PC-9 (cell line): ENCODE results near the gene FOXP2. TPM values are rescaled to one million over a fixed set of nuclear protein-coding genes. Genes with fewer than 3 reads are reported as not detected.

ENCODE experiments used
- BruUV-seq: library from RNA; stranded (reverse); fragments of 400-500 nt; replicated peaks from 2 replicates; lab custom pipeline; 2021; lab: Mats Ljungman, UMichigan
- CTCF ChIA-PET: fragments of 300-600 bp; sonication (Branson Sonifier 250); formaldehyde crosslinking; loops from one replicate; lab custom pipeline; 2022; ENCODE audit warnings: antibody characterized with exemption; lab: Charles Lee
- POLR2A ChIA-PET: fragments of 300-600 bp; sonication (Branson Sonifier 250); formaldehyde crosslinking; loops from one replicate; lab custom pipeline; 2022; ENCODE audit warnings: antibody characterized with exemption; ENCODE audit not compliant: unreplicated experiment; lab: Charles Lee
- DNase-seq, 2 experiments: peaks; one replicate each; pipeline versions ENCODE4 v3.0.0 to v3.0.0-alpha.2; 2015 to 2022; ENCODE audit warnings: mixed read lengths in 1 of 2
- H2AFZ ChIP-seq: fragments of 200-600 bp; sonication (generic); 2 replicates; pipeline ENCODE4 v1.8.1; 2017; ENCODE audit warnings: antibody characterized with exemption
- H3F3A ChIP-seq: fragments of 200-600 bp; sonication (generic); 2 replicates; pipeline ENCODE4 v1.8.1; 2017; ENCODE audit warnings: antibody characterized with exemption, mild to moderate bottlenecking, low read depth; ENCODE audit not compliant: insufficient read depth
- H3K27ac ChIP-seq: fragments of 200-600 bp; sonication (generic); 2 replicates; pipeline ENCODE4 v1.6.1; 2016; ENCODE audit warnings: mixed run types
- H3K27me3 ChIP-seq: fragments of 200-600 bp; sonication (generic); 2 replicates; pipeline ENCODE4 v1.6.1; 2016; ENCODE audit warnings: low read depth, mixed run types; ENCODE audit not compliant: insufficient read depth
- H3K36me3 ChIP-seq: fragments of 200-600 bp; sonication (generic); 2 replicates; pipeline ENCODE4 v1.6.1; 2016; ENCODE audit warnings: low read depth, mixed run types
- H3K4me1 ChIP-seq: fragments of 200-600 bp; sonication (generic); replicated peaks from 2 replicates; pipeline ENCODE4 v1.6.1; 2016; ENCODE audit warnings: mixed run types; ENCODE audit not compliant: insufficient read depth
- H3K4me2 ChIP-seq: fragments of 200-600 bp; sonication (generic); 2 replicates; pipeline ENCODE4 v1.6.1; 2017; ENCODE audit warnings: mixed run types
- H3K4me3 ChIP-seq: fragments of 200-600 bp; sonication (generic); 2 replicates; pipeline ENCODE4 v1.6.1; 2016; ENCODE audit warnings: mixed run types
- H3K79me2 ChIP-seq: fragments of 200-600 bp; sonication (generic); 2 replicates; pipeline ENCODE4 v1.6.1; 2017; ENCODE audit warnings: low read depth, mixed run types
- H3K9me2 ChIP-seq: fragments of 200-600 bp; sonication (generic); 2 replicates; pipeline ENCODE4 v1.8.1; 2017; ENCODE audit warnings: mild to moderate bottlenecking; ENCODE audit not compliant: insufficient read depth
- H3K9me3 ChIP-seq: fragments of 200-600 bp; sonication (generic); 2 replicates; pipeline ENCODE4 v1.8.1; 2016; ENCODE audit warnings: low read depth; ENCODE audit not compliant: insufficient read depth
- H4K20me1 ChIP-seq: fragments of 200-600 bp; sonication (generic); 2 replicates; pipeline ENCODE4 v1.8.1; 2017; ENCODE audit not compliant: insufficient read depth
- EZH2 ChIP-seq: fragments of 200-600 bp; sonication (generic); IDR thresholded peaks from 2 replicates; pipeline ENCODE4 v1.8.0; 2017; ENCODE audit warnings: antibody characterized with exemption, low read depth
- intact Hi-C: fragments of 100-400 bp; cut with micrococcal nuclease; formaldehyde crosslinking; loops from one replicate; pipeline ENCODE4 v1.10.0; 2022; ENCODE audit not compliant: unreplicated experiment
- total RNA-seq: library from RNA; stranded (reverse); gene quantifications from 2 replicates; pipeline ENCODE4 v1.2.3, GENCODE V29; 2021
- TF ChIP-seq, protein P1 (sequence below): fragments of 200-600 bp; sonication (generic); conservative IDR thresholded peaks from 2 replicates; pipeline ENCODE4 v1.6.1; 2017; ENCODE audit warnings: mixed run types, antibody characterized with exemption, mild to moderate bottlenecking, moderate library complexity

The FOXP2 gene
- total RNA-seq, 1 experiment from 2014 or later = 1.2 TPM

DNA sequence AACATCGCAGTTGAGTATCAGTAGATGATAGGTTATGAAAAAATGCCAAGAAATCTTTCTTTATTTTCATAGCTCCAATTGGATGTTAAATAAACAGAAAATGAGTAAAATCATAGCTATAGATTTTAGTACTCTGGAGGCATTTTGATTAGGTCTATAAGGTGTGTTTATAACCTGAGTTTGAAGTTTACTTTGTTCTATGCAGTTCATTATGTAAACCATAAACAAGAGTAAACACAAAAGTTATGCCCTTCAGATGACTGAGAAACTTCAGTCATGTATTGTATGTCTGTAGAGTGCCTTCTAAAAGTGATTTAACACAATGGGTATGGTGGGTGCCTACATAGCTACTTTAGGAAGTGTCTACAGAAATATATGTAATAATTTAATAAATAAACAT lies 13.6 kb downstream of the FOXP2 start:
- Histone ChIP-seq H3F3A (no peaks in the 10 kb centered on the region), H3K9me3 (no peaks in the 10 kb centered on the region), H3K9me2 (no peaks in the 10 kb centered on the region), H4K20me1 (no peaks in the 10 kb centered on the region; the same call in 1 of the 2 replicates), H3K4me3 (no peak overlapping the region), H3K27ac (no peak overlapping the region), H3K27me3 (no peaks in the 10 kb centered on the region), H3K4me1 (no peaks in the 10 kb centered on the region), H3K79me2 (no peaks in the 10 kb centered on the region), H3K4me2 (no peak overlapping the region), H3K36me3 (no peaks in the 10 kb centered on the region), H2AFZ (no peak overlapping the region)
- no peak for DNase-seq
- intact Hi-C loops = loop anchor here (5.0 to 10.0 kb wide), 2 partner anchors 237 to 341 kb away; no protein-coding TSS in a partner anchor
- POLR2A ChIA-PET = no interaction called here
- BruUV-seq = no TSS peak
- CTCF ChIA-PET = interaction anchor here (0.7 kb wide), 1 partner anchor 40 kb away, joined by 4 read pairs; no protein-coding TSS in a partner anchor
- TF ChIP-seq, protein P1, sequence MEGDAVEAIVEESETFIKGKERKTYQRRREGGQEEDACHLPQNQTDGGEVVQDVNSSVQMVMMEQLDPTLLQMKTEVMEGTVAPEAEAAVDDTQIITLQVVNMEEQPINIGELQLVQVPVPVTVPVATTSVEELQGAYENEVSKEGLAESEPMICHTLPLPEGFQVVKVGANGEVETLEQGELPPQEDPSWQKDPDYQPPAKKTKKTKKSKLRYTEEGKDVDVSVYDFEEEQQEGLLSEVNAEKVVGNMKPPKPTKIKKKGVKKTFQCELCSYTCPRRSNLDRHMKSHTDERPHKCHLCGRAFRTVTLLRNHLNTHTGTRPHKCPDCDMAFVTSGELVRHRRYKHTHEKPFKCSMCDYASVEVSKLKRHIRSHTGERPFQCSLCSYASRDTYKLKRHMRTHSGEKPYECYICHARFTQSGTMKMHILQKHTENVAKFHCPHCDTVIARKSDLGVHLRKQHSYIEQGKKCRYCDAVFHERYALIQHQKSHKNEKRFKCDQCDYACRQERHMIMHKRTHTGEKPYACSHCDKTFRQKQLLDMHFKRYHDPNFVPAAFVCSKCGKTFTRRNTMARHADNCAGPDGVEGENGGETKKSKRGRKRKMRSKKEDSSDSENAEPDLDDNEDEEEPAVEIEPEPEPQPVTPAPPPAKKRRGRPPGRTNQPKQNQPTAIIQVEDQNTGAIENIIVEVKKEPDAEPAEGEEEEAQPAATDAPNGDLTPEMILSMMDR = no peak
- no peak for TF ChIP-seq EZH2

DNA sequence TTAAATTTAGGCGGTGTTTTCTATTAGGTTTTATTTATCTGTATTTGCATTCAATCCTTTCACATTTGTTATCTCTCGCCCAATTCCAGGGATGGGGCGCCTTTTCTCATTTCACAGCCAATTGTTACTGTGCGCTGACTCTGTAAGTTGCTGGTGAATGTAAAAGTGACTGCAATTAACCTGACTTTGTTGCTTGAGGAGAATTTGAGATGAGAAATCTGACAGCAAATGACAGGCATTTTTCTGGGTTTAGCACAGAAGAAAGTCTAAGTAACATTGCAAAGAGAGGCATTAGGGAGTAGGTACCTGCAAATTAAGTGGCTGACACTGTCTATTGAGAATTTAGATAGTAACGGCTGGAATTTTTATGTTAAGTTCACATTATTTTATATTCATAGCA lies 16.6 kb downstream of the FOXP2 start:
- intact Hi-C loops = no loop called here

DNA sequence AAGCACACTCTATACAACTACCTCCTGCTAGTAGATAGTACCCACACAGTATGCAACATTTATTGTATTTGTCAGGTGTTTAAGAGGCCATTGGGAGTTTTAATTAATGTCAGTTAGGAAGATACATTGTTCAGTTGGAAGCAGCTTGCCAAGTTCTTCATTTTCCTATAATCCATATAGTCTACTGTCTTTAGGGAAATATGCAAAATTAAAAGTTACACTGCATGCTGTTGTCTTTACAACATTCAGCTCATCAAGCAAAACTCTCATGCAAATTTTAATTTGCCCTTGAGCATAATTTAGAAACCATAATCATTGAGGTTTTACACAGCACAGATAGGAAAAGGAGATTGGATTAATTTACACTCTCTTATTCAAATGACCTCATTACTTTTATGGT lies 17.4 kb downstream of the FOXP2 start:
- intact Hi-C loops = no loop called here
- DNase-seq = no peak
- Histone ChIP-seq H3K27me3 (no peaks in the 10 kb centered on the region), H3K27ac (no peak overlapping the region), H3K79me2 (no peaks in the 10 kb centered on the region), H3K4me2 (no peak overlapping the region), H3K9me3 (no peaks in the 10 kb centered on the region), H4K20me1 (no peaks in the 10 kb centered on the region; the same call in 1 of the 2 replicates), H3K9me2 (no peaks in the 10 kb centered on the region), H3F3A (no peaks in the 10 kb centered on the region), H3K4me1 (no peaks in the 10 kb centered on the region), H3K36me3 (no peaks in the 10 kb centered on the region), H3K4me3 (no peak overlapping the region), H2AFZ (no peak overlapping the region)
- BruUV-seq = no TSS peak
- CTCF ChIA-PET = no interaction called here
- TF ChIP-seq, protein P1 = no peak
- no peak for TF ChIP-seq EZH2
- POLR2A ChIA-PET = no interaction called here

More for the DNA sequence above, 16.6 kb downstream of the FOXP2 start:
- H3F3A ChIP-seq = no peaks in the 10 kb centered on the region
- H3K4me2 ChIP-seq = no peak overlapping the region
- H3K36me3 ChIP-seq = no peaks in the 10 kb centered on the region
- no peaks in the 10 kb centered on the region for H3K27me3 ChIP-seq
- POLR2A ChIA-PET = no interaction called here
- TF ChIP-seq, protein P1 = no peak
- TF ChIP-seq EZH2 = no peak
- BruUV-seq = no TSS peak
- H3K4me1 ChIP-seq = no peaks in the 10 kb centered on the region
- H3K4me3 ChIP-seq = no peak overlapping the region
- CTCF ChIA-PET = no interaction called here
- no peaks in the 10 kb centered on the region for H3K9me2 ChIP-seq
- no peaks in the 10 kb centered on the region for H3K79me2 ChIP-seq
- no peaks in the 10 kb centered on the region for H3K9me3 ChIP-seq
- no peaks in the 10 kb centered on the region; the same call in 1 of the 2 replicates for H4K20me1 ChIP-seq
- no peak overlapping the region for H3K27ac ChIP-seq
- no peak for DNase-seq
- H2AFZ ChIP-seq = no peak overlapping the region
